22Rv1 (cell line): ENCODE data around the gene TDRD1.

ENCODE experiments used
- ZFX ChIP-seq: fragments of 450-650 bp; IDR thresholded peaks from 2 replicates; pipeline ENCODE4 v1.6.1; 2017; ENCODE audit warnings: antibody characterized with exemption, borderline replicate concordance
- TF ChIP-seq, protein P1 (sequence below): fragments of 450-650 bp; IDR thresholded peaks from 2 replicates; pipeline ENCODE4 v1.5.1; 2017; ENCODE audit warnings: mild to moderate bottlenecking

DNA sequence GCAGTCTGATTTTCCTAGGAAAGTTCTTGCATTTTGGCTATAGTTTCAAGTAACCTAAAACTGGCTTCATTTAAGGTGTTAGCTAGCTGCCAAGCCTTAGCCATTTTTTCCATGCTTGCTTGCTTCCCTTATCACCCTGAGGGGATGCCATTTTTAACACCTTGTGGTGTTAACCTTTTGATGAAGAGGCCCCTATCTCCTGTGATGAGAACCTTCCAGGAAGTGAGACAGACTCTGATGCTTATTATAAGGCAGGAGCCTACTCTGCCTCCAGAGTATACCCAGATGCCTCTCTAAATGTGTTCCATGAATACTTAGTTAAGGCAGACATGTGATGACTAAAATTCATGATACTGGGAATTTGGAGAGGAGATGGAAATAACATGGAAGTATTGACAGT is 55.0 kb downstream of the TDRD1 start:
- TF ChIP-seq, protein P1, sequence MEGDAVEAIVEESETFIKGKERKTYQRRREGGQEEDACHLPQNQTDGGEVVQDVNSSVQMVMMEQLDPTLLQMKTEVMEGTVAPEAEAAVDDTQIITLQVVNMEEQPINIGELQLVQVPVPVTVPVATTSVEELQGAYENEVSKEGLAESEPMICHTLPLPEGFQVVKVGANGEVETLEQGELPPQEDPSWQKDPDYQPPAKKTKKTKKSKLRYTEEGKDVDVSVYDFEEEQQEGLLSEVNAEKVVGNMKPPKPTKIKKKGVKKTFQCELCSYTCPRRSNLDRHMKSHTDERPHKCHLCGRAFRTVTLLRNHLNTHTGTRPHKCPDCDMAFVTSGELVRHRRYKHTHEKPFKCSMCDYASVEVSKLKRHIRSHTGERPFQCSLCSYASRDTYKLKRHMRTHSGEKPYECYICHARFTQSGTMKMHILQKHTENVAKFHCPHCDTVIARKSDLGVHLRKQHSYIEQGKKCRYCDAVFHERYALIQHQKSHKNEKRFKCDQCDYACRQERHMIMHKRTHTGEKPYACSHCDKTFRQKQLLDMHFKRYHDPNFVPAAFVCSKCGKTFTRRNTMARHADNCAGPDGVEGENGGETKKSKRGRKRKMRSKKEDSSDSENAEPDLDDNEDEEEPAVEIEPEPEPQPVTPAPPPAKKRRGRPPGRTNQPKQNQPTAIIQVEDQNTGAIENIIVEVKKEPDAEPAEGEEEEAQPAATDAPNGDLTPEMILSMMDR = no peak
- TF ChIP-seq ZFX = no peak
